GM19463 (cell line): Measurements from ENCODE around the gene MPPED2.
"Not testable (repeated sequence)": the region's sequence is repeated elsewhere in the genome, so short reads cannot be mapped to it uniquely, and the experiment has no call there.

Source experiments
- ATAC-seq: cut with Tn5 transposase; IDR thresholded peaks from one replicate; pipeline ENCODE4 v1.9.1; 2021; ENCODE audit warnings: mild to moderate bottlenecking, moderate library complexity; ENCODE audit not compliant: unreplicated experiment

The MPPED2 gene

DNA sequence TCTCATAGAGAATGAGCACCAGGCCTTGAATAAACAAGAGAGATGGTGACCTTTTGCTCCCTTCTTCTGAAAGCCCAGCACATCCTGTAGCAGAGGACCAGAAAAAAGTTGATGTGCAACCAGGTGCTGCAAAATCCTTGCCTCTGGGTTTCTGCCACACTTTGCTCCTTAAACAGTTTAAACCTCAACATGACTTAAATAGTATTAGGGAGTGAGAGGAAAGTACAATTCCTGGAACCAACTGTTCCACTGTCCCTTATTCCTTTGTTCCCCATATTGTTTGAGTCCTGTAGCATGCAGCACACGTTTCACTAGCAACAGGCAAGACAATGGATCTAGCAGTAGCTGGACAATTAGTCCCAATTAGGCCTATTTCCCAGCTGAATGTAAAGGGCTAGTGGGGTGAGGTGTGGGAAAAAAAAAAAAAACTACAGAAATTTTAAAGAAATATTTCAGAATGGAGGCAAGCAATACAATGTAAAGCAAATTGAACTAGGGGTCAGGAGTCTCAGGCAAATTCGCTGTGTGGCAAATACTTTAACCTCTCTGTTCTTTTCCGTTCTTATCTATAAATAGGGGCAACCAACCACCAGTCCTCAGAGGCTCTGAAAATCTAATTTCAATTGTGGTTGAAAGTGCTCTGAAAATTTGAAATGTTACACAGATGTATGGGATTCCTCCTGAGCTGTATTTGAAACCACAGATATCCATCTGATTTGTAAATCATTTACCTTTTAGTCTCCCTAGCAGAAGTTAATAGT is 6.6 kb downstream of the MPPED2 start:
- no peak for ATAC-seq

DNA sequence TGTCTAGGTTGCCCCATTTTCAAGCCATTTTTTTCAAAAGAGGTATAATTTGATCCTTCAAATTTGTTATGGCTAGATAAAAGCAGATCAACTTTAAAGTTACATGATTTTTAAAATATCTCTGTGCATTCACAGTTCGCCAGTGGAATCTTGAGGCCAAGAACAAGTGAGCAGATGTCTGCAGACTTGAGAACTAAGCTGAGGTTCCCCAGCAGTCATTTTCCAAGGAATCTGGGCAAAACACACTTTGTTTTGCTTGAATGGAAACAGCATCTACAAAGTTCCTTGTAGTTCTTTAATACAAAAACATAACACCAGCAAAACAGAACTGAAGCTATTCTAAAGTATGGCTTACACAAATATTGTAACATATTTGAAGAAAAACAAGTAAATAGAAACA is 7.7 kb downstream of the MPPED2 start:
- no peak for ATAC-seq

DNA sequence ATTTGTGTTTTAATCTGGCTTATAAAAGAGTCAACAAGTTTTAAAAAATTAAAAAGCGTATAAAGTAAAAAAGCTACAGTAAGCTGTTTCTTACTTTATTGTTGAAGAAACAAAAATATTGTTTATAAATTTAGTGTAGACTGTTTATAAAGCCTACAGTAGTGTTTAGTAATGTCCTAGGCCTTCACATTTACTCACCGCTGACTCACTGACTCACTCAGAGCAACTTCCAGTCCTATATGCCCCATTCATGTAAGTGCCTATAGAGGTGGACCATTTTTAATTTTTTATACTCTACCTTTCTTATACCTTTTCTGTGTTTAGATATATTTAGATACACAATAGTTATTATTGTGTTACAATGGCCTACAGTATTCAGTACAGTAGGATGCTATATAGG is 12.2 kb downstream of the MPPED2 start:
- no peak for ATAC-seq

GRCh38 chr11:30568931-30569330 is 17.2 kb downstream of the MPPED2 start:
- ATAC-seq: no peak

DNA sequence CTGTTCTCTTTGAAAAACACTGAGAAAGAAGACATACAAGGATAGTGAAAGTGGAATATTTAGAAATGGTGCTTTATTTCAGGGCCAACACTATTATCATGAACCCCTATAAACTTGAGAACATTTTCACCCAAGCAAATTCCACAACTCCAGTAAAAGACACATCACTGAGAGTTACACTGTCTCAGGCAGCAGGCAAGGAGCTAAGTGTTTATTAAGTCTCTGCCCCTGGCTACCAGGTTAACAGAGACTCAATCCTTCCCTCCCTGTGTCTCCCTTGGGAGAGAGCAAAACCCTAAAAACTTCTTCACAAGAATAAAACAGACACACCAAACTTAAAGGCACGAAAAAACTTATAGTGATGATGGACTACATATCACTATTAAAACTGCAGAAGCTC is 18.5 kb downstream of the MPPED2 start:
- ATAC-seq: no peak

- no peak for ATAC-seq
Observed at GRCh38 chr11:30567120-30567519, 19.0 kb downstream of the MPPED2 start.

DNA sequence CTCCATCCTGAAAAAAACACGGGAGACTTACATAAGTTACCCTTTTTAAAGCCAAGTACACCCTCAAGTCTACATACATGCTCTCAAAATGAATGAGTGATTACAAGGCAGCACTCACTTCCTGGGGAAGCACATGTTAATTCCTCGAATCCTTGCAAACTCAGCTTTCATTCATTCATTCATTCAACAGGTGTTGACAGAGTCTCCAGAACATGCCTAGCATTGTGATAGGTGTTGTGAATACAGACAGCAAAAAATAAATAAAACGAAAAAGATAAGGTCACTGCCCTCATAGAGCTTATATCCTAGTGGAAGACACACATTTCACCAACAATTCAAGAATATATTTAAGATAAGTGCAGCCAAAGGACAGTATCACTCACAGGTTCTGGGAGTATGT is 19.7 kb downstream of the MPPED2 start:
- no peak for ATAC-seq

- no peak for ATAC-seq
Observed at GRCh38 chr11:30565027-30565426, 21.1 kb downstream of the MPPED2 start.

- ATAC-seq: no peak
Observed at GRCh38 chr11:30561691-30562415, 24.3 kb downstream of the MPPED2 start.

GRCh38 chr11:30560206-30561106 is 25.7 kb downstream of the MPPED2 start:
- ATAC-seq: no peak

- ATAC-seq: no peak
Observed at GRCh38 chr11:30559004-30559403, 27.1 kb downstream of the MPPED2 start.

GRCh38 chr11:30554587-30554986 is 31.6 kb downstream of the MPPED2 start:
- ATAC-seq: not testable (repeated sequence)

- ATAC-seq: no peak
Observed at GRCh38 chr11:30553521-30554110, 32.5 kb downstream of the MPPED2 start.

DNA sequence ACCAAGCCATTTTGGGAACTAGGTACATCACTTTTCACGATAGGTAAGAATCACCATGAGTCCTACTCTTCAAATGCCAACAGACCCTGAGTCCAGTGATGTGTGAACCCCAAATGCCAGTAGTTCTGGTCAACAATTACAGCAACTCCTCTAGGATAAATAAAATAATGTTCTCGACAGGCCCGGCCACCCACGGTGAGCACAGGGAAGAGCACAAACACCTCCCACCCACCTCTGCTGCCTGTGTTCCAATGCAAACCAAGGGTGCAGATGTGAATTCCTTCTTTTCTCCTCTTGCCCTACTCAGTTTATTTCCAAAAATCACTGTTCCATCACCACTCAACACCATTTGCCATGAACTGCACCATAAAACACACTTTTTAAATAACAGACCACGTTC is 33.3 kb downstream of the MPPED2 start:
- no peak for ATAC-seq

DNA sequence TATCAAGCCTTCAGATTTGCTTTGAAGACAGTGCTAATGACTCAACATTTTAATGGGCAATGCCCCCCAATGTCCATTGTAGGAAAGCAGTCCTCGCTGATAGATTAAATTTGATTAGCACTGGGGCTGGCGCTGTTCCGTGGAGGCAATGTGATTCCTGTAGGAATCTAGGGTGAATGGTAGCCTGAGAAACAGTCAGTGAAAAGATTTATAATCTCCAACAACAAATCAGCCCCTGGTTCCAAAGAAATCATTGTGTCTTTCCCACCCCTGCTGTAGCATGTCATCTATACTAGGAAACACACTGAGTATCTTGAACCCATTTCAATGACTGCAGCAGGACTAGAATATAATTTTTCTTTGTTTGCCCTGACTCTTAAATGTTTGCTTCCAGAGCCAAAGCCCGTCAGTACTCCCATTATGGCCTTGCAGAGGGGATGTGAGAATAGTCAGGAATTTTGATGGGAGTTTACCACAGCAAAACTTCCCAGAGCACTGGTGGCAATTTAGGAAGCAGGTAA is 36.1 kb downstream of the MPPED2 start:
- ATAC-seq: no peak

DNA sequence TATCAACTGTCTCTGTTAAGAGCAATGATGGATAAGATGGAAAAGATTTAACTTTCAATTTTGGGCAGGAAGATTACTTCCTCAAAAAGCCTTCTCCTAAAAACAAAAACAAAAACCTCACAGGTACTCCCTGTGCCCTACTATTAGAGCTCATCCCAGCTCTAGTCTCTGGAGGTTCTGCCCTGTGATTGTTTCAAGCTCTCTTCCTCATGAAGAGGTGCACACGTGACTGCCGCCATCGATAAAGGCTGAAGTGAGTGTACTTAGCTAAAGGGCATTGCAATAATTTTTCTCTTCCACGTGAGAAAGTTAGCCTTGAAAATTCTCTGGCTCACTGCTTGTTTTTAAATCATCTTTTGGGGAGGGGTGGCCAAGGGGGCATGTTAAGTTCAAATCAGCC is 36.6 kb downstream of the MPPED2 start:
- ATAC-seq: no peak

DNA sequence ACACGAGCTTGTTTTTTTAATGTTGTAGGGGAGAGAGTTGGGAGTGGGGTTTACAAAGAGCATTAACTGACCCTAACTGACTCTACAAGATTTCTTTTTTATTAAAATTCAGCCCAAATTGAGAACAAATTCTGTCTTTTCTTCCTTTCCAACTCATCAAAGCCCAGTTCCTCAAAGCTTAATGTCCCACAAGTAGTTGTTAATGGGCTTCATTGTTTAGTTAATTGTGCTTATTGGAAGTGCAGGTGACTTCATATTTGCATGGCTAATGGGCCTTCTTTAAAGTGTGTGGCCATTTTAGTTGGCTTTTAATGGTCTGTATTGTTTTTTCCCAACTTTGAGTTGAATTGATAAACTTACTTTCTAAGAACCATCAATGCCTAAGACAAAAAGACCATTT is 39.8 kb downstream of the MPPED2 start:
- ATAC-seq: no peak

- no peak for ATAC-seq
Observed at GRCh38 chr11:30545507-30545906, 40.6 kb downstream of the MPPED2 start.

DNA sequence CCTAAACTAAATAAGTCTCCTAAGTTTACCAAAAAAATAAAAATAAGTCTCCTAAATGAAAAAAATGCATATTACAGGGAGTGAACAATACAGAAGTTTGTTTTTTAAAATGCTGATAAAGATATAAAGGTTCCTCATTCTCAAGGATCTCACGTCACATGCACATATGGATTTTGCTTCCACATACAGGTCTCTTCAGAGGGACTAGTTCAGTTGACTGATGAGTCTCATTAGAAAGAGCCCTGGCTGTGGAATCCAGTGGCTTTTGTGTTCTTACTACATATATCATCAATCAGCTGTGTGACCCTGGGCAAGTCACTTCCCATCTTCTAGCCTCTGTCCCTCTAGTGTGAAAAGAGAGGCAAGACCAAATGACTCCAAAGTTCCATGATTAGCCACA is 43.1 kb downstream of the MPPED2 start:
- no peak for ATAC-seq

DNA sequence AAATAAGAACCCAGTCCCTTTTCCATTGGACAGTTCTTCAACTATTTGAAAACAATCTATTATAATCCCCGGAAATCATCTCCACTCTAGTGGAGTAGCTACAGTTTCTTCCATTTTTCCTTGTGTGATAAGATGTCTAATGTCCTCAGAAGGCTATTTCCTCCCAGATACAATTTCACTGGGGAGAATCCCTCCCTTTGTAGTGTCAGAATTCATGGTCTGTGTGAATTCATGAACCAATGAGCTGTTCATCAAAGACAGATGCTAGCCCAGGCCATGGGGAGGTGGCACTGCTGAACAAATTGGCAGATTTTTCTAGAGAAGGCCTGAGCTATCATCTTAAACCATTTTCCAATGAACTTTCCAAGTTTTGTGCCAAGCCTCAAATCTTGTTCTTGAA is 45.4 kb downstream of the MPPED2 start:
- ATAC-seq: no peak

- no peak for ATAC-seq
Observed at GRCh38 chr11:30538251-30538650, 47.9 kb downstream of the MPPED2 start.
